Activated CD4-positive, alpha-beta T cell treated with anti-CD3 and anti-CD28 coated beads, Interleukin-2, amount 50 U/mL, for 1 hour (primary cell): Measurements from ENCODE around the gene HPSE2.
"Not testable (repeated sequence)": the region's sequence is repeated elsewhere in the genome, so short reads cannot be mapped to it uniquely, and the experiment has no call there.

Experiments used
- DNase-seq: peaks from one replicate; pipeline ENCODE4 v3.0.0-alpha.2; 2020

The HPSE2 gene

GRCh38 chr10:98610301-98610700 lies 625.4 kb downstream of the HPSE2 start:
- no peak for DNase-seq

- no peak for DNase-seq
These were observed 626.4 kb downstream of the HPSE2 start for GRCh38 chr10:98609265-98609664.

GRCh38 chr10:98608411-98608810 lies 627.2 kb downstream of the HPSE2 start:
- no peak for DNase-seq

GRCh38 chr10:98602224-98602623 lies 633.4 kb downstream of the HPSE2 start:
- DNase-seq, result no peak

GRCh38 chr10:98599032-98599610 lies 636.5 kb downstream of the HPSE2 start:
- no peak for DNase-seq

GRCh38 chr10:98596404-98596803 lies 639.2 kb downstream of the HPSE2 start:
- no peak for DNase-seq

GRCh38 chr10:98589691-98590090 lies 646.0 kb downstream of the HPSE2 start:
- DNase-seq, result no peak

- DNase-seq, result no peak
These were observed 646.6 kb downstream of the HPSE2 start for GRCh38 chr10:98589007-98589406.

- no peak for DNase-seq
These were observed 648.4 kb downstream of the HPSE2 start for GRCh38 chr10:98587156-98587837.

GRCh38 chr10:98586096-98586495 lies 649.6 kb downstream of the HPSE2 start:
- DNase-seq, result no peak

- DNase-seq, result no peak
These were observed 653.3 kb downstream of the HPSE2 start for GRCh38 chr10:98582363-98582762.

GRCh38 chr10:98577578-98577977 lies 658.1 kb downstream of the HPSE2 start:
- DNase-seq, result no peak

GRCh38 chr10:98577168-98577567 lies 658.5 kb downstream of the HPSE2 start:
- no peak for DNase-seq

- DNase-seq, result no peak
These were observed 659.6 kb downstream of the HPSE2 start for GRCh38 chr10:98576096-98576495.

- DNase-seq, result no peak
These were observed 663.1 kb downstream of the HPSE2 start for GRCh38 chr10:98572594-98572993.

GRCh38 chr10:98570834-98571233 lies 664.8 kb downstream of the HPSE2 start:
- no peak for DNase-seq

GRCh38 chr10:98569853-98570252 lies 665.8 kb downstream of the HPSE2 start:
- DNase-seq, result no peak

GRCh38 chr10:98568551-98568950 lies 667.1 kb downstream of the HPSE2 start:
- no peak for DNase-seq

GRCh38 chr10:98567391-98568133 lies 668.1 kb downstream of the HPSE2 start:
- no peak for DNase-seq

- no peak for DNase-seq
These were observed 671.8 kb downstream of the HPSE2 start for GRCh38 chr10:98563811-98564210.

GRCh38 chr10:98560565-98560964 lies 675.1 kb downstream of the HPSE2 start:
- no peak for DNase-seq

- no peak for DNase-seq
These were observed 679.6 kb downstream of the HPSE2 start for GRCh38 chr10:98556061-98556460.

- no peak for DNase-seq
These were observed 680.5 kb downstream of the HPSE2 start for GRCh38 chr10:98555021-98555619.

GRCh38 chr10:98541561-98541960 lies 694.1 kb downstream of the HPSE2 start:
- DNase-seq, result not testable (repeated sequence)
